ENCODE results near the gene KCNJ12. TPM values are rescaled to one million over a fixed set of nuclear protein-coding genes. Genes with fewer than 3 reads are reported as not detected.

The KCNJ12 gene
- total RNA-seq, 1 donor from 2014 or later, result 6.1 TPM

DNA sequence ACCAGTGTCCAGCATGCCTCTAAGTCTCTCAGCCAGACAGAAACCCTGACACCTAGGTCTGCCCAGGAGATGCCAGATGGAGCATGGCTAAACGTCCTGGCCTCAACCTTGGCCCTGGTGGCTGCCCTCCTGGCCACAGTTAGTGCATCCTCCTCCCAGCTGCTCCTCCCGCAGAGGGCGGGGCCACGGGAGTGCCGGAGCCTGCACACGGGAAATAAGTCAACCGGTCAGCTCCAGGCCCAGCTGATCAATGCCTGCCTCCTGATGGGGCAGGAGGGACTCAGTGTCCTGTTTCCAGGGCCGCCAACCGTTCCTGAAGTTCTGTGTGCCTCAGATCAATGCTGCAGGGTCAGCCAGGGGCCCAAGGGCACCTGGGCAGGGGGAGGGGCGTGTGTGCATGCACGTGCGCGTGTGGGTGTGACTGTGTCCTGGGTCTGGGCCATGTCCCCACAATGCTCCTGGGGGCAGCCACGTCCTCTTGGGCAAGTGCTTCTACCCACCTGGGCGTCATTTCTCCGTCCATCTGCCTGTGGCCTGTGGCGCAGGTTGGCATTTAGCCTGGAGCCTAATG is 4.6 kb upstream of the KCNJ12 start:
- H3K4me1 Mint-ChIP-seq, result peaks cover 52% of the 10 kb centered on the region
- peaks cover 19% of the 10 kb centered on the region for H3K27me3 Mint-ChIP-seq (ENCODE audit: low read depth)
- H3K9me3 Mint-ChIP-seq, result no peaks in the 10 kb centered on the region
- no peaks in the 10 kb centered on the region for H3K36me3 Mint-ChIP-seq (ENCODE audit: low read depth)
- H3K4me3 Mint-ChIP-seq, result no peak overlapping the region
- no peak overlapping the region for H3K27ac Mint-ChIP-seq (ENCODE audit: unreplicated experiment)
- TF ChIP-seq, protein P1, sequence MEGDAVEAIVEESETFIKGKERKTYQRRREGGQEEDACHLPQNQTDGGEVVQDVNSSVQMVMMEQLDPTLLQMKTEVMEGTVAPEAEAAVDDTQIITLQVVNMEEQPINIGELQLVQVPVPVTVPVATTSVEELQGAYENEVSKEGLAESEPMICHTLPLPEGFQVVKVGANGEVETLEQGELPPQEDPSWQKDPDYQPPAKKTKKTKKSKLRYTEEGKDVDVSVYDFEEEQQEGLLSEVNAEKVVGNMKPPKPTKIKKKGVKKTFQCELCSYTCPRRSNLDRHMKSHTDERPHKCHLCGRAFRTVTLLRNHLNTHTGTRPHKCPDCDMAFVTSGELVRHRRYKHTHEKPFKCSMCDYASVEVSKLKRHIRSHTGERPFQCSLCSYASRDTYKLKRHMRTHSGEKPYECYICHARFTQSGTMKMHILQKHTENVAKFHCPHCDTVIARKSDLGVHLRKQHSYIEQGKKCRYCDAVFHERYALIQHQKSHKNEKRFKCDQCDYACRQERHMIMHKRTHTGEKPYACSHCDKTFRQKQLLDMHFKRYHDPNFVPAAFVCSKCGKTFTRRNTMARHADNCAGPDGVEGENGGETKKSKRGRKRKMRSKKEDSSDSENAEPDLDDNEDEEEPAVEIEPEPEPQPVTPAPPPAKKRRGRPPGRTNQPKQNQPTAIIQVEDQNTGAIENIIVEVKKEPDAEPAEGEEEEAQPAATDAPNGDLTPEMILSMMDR (conservative IDR thresholded peaks at IDR 0.05), result no peak
- DNase-seq (ENCODE audit: low read depth, low spot score), result no peak

DNA sequence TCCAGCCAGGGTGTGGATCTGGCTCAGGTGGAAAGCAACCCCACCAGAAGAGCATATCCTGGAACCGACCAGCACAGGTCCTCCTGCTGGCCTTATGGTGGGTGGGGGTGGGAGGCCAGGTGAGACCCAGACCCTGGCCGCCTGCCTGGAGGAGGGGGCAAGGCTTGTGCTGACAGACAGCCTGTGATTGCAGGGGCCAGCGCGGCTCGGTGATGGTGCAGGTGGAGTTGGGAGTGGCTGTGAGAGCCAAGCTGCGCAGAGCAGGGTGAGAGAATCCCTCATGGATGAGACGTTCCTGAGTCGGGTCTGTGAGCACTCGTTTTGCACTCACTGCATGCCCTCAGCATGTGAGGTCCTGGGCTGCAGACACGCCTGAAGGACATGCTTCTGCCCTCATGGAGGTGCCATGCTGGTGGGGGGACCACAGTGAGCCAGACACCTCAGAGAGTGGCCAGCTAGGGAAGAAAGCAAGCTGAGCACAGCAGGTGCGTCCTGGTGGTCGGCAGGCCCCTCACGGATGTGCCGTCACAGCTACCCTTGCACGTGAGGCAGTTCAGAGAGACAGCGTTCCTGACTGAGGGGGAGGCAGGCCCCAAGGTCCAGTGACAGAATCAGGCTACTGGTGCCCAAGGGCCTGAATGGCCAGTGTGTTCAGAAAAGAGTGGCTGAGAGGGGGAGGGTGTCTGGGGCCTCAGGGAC is 3.8 kb upstream of the KCNJ12 start:
- H3K4me1 Mint-ChIP-seq, result peaks cover 51% of the 10 kb centered on the region
- no peaks in the 10 kb centered on the region for H3K36me3 Mint-ChIP-seq (ENCODE audit: low read depth)
- H3K27ac Mint-ChIP-seq (ENCODE audit: unreplicated experiment), result peak overlapping the region; percentile 28
- H3K4me3 Mint-ChIP-seq, result peak overlapping the region; percentile 75
- H3K9me3 Mint-ChIP-seq, result no peaks in the 10 kb centered on the region
- TF ChIP-seq, protein P1 (conservative IDR thresholded peaks at IDR 0.05), result no peak
- peaks cover 25% of the 10 kb centered on the region for H3K27me3 Mint-ChIP-seq (ENCODE audit: low read depth)
- DNase-seq (ENCODE audit: low read depth, low spot score), result no peak

DNA sequence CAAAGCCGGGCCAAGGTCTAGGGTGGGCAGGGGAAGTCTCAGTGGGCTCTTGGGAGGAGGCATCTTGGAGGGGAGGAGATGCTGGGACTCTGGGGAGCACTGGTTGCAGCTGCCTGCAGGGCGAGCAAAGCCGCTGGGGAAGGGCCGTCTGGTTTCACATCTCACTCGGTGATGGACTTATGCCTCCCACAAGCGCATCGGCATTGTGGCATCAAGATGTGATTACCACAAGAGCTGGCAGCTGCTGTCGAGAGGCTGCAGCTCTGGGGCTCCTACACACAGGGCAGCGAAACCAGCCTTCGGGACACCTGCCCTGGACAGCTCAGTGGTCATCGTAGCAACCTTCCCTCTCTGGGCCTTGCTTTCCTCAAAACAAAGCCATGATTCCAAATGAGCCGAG is 3.1 kb upstream of the KCNJ12 start:
- TF ChIP-seq, protein P1 (conservative IDR thresholded peaks at IDR 0.05), result no peak
- DNase-seq (ENCODE audit: low read depth, low spot score), result no peak
- Mint-ChIP-seq H3K9me3 (no peaks in the 10 kb centered on the region), H3K27ac (ENCODE audit: unreplicated experiment) (peak overlapping the region; percentile 28), H3K36me3 (ENCODE audit: low read depth) (no peaks in the 10 kb centered on the region), H3K27me3 (ENCODE audit: low read depth) (peaks cover 31% of the 10 kb centered on the region), H3K4me3 (peak overlapping the region; percentile 75), H3K4me1 (peaks cover 48% of the 10 kb centered on the region)

DNA sequence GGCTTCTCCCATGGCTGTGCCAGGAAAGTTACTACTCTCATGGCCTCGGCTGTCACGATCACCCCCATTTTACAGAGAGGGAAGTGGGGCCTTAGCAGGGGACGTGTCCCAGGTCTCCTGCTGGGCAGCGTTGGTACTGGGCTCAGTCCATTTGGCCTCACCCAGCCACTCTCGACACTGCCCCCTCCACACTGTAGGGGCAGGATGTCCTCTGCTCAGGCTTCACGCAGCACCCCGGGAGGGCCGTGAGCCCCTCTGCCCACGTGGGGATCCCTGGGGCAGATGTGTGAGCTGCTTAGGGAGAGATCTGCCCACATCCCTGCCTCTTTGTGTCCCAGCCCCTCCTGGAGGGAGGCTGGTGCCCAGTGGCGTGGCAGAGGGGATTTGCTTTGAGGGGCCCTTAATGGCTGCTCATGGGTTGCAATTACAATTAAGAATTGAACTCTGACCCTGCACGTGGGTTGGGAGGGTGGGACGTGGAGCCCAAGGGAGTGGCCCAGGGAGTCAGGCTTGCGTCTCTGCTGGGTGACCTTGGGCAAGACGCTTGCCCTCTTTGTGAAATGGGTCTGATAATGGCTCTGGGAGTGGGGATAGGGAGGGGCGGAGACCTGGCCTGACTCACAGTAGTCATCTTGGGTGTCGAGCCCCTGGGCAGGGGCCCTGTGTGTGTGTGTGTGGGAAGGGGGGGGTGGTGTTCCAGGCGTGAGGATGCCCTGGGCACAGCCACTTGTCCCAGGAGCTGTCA is 2.3 kb upstream of the KCNJ12 start:
- H3K4me3 Mint-ChIP-seq, result peak overlapping the region; percentile 75
- H3K27me3 Mint-ChIP-seq (ENCODE audit: low read depth), result peaks cover 40% of the 10 kb centered on the region
- H3K27ac Mint-ChIP-seq (ENCODE audit: unreplicated experiment), result no peak overlapping the region
- DNase-seq (ENCODE audit: low read depth, low spot score), result no peak
- no peaks in the 10 kb centered on the region for H3K36me3 Mint-ChIP-seq (ENCODE audit: low read depth)
- peaks cover 41% of the 10 kb centered on the region for H3K4me1 Mint-ChIP-seq
- no peaks in the 10 kb centered on the region for H3K9me3 Mint-ChIP-seq
- TF ChIP-seq, protein P1 (conservative IDR thresholded peaks at IDR 0.05), result no peak

DNA sequence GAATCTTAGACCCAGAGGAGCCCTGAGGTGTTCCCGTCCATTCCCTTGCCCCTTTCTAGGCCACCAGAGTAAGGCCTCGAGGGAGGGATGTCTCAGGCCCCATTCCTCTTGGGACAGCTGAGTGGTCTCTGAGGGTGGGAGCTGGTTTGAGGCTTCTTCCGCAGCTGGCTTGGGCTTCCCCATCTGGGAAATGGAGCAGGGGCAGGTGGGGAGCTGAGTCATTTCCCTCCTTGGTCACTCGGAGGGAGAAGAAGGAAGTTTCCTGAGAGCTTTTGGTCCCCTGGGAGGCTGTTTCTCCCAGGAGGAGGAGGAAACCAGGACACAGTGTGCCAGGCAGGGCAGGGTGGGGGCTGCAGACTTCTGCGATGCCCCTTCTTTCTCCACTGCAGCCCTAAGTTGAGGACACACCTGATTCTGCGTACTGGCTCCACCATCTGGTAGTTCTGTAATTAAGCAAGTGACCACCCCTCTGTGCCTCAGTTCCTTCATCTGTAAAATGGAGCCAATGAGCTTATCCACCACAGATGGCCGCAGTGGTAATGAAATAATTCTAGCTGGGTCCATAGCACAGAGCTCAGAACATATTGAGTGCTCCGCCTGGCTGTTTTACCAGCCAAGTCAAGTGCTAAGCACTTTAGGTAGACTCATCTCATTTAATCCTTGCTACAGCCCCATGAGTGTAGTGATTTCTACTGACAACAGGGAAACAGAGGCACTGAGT is 1.6 kb upstream of the KCNJ12 start:
- no peak for DNase-seq (ENCODE audit: low read depth, low spot score)
- Mint-ChIP-seq H3K9me3 (no peaks in the 10 kb centered on the region), H3K36me3 (ENCODE audit: low read depth) (no peaks in the 10 kb centered on the region), H3K27me3 (ENCODE audit: low read depth) (peaks cover 42% of the 10 kb centered on the region), H3K4me1 (peaks cover 41% of the 10 kb centered on the region), H3K27ac (ENCODE audit: unreplicated experiment) (no peak overlapping the region), H3K4me3 (peak overlapping the region; percentile 64)
- TF ChIP-seq, protein P1 (conservative IDR thresholded peaks at IDR 0.05), result no peak
